Lower leg skin (tissue), 4 donors: ENCODE data around the gene SHANK3. TPM values are rescaled to one million over a fixed set of nuclear protein-coding genes. Genes with fewer than 3 reads are reported as not detected.

Source experiments
- DNase-seq, 2 donors: peaks; one replicate each; pipeline ENCODE4 v3.0.0-alpha.2; 2019; ENCODE audit warnings: low spot score in 2 of 2
- H3K4me3 ChIP-seq: fragments of 200-600 bp; sonication (generic); 2 replicates; pipeline ENCODE4 v1.5.1; 2017; ENCODE audit warnings: mild to moderate bottlenecking, low read depth; ENCODE audit not compliant: poor library complexity, severe bottlenecking
- CTCF ChIP-seq, 3 donors: fragments of 450-650 bp; IDR thresholded peaks; one replicate each; pipeline ENCODE4 v1.5.1; 2016; ENCODE audit warnings: antibody characterized with exemption in 3 of 3, mild to moderate bottlenecking in 3 of 3, moderate library complexity in 2 of 3
- POLR2A ChIP-seq, 2 donors: fragments of 450-650 bp; IDR thresholded peaks; one replicate each; pipeline ENCODE4 v1.6.1; 2016 to 2017; ENCODE audit warnings: antibody characterized with exemption in 2 of 2, mild to moderate bottlenecking in 1 of 2, moderate library complexity in 1 of 2
- WGBS, 2 donors: methylation state at CpG; one replicate each; pipeline ENCODE4 v1.1.5; 2018; 5-methylcytosine and 5-hydroxymethylcytosine counted together
- intact Hi-C: fragments of 100-400 bp; cut with DNase I; formaldehyde crosslinking; loops from one replicate; pipeline ENCODE4 v1.15.0; 2023; ENCODE audit warnings: low total_unique reads
- total RNA-seq, 4 donors: library from RNA; depleted of rRNA; stranded (reverse); fragments of >200 nt; gene quantifications; one replicate each; pipeline ENCODE4 v1.1.0, GENCODE V29; 2016

The SHANK3 gene
- total RNA-seq, 4 donors from 2014 or later, result 4.0 to 8.9 (median 6.8) TPM

GRCh38 chr22:50705851-50706351, 33.3 kb downstream of the SHANK3 start:
- no peak for TF ChIP-seq CTCF (IDR thresholded peaks at IDR 0.05)
- no peak for TF ChIP-seq POLR2A (IDR thresholded peaks at IDR 0.05)
- no peak overlapping the region for H3K4me3 ChIP-seq
- 97 to 98% methylated on average over 18 to 24 of the region's 27 CpGs for WGBS, 2 donors
- no peak for DNase-seq
- intact Hi-C loops, result no loop called here

GRCh38 chr22:50706481-50707125, 34.0 kb downstream of the SHANK3 start:
- 93 to 94% methylated on average over 14 of the region's 14 CpGs for WGBS, 2 donors
- DNase-seq, result no peak
- intact Hi-C loops, result no loop called here
- H3K4me3 ChIP-seq, result no peak overlapping the region
- TF ChIP-seq CTCF (IDR thresholded peaks at IDR 0.05), result no peak

GRCh38 chr22:50708474-50708873, 35.9 kb downstream of the SHANK3 start:
- H3K4me3 ChIP-seq, result no peak overlapping the region
- DNase-seq, result no peak
- WGBS, 2 donors, result 70 to 79% methylated on average over 3 of the region's 3 CpGs
- TF ChIP-seq POLR2A (IDR thresholded peaks at IDR 0.05) (no peak), CTCF (IDR thresholded peaks at IDR 0.05) (no peak)
- intact Hi-C loops, result no loop called here

- TF ChIP-seq POLR2A (IDR thresholded peaks at IDR 0.05) (no peak), CTCF (IDR thresholded peaks at IDR 0.05) (no peak)
- no peak for DNase-seq
- WGBS, 2 donors, result 93 to 94% methylated on average over 6 of the region's 6 CpGs
- H3K4me3 ChIP-seq, result no peak overlapping the region
- intact Hi-C loops, result no loop called here
Observed at GRCh38 chr22:50708996-50709395, 36.4 kb downstream of the SHANK3 start.

GRCh38 chr22:50710221-50710620, 37.6 kb downstream of the SHANK3 start:
- intact Hi-C loops, result no loop called here
- WGBS, 2 donors, result 72 to 86% methylated on average over 6 of the region's 6 CpGs
- no peak for DNase-seq
- TF ChIP-seq POLR2A (IDR thresholded peaks at IDR 0.05), result no peak
- no peak for TF ChIP-seq CTCF (IDR thresholded peaks at IDR 0.05)
- no peak overlapping the region for H3K4me3 ChIP-seq

GRCh38 chr22:50710886-50711285, 38.3 kb downstream of the SHANK3 start:
- no peak for DNase-seq
- no peak overlapping the region for H3K4me3 ChIP-seq
- intact Hi-C loops, result no loop called here
- TF ChIP-seq CTCF (IDR thresholded peaks at IDR 0.05) (no peak), POLR2A (IDR thresholded peaks at IDR 0.05) (no peak)
- 93% methylated on average over 38 of the region's 38 CpGs for WGBS, 2 donors
